ENCODE measurements around the gene PDS5B.
"Not testable (repeated sequence)": the region's sequence is repeated elsewhere in the genome, so short reads cannot be mapped to it uniquely, and the experiment has no call there.

Gene PDS5B

DNA sequence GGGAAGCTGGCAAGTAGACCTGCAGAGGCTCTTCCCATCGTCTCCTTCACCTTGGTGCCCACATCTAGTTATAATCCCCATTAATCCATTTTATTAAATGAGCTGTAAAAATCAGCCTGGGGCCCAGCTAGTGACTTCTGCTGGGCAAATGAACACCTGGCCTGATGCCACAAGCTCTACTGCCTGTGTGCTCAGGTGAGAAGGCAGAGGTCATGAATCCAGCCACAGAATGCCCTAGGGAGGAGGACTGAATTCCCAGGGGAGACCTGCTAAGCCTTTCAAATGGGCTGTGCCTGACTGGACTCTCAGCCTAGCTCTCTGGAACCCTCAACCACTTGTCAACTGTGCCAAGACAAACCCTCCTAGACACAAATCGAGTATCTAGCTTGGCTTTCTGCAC is 74.0 kb downstream of the PDS5B start:
- no peak for DNase-seq

DNA sequence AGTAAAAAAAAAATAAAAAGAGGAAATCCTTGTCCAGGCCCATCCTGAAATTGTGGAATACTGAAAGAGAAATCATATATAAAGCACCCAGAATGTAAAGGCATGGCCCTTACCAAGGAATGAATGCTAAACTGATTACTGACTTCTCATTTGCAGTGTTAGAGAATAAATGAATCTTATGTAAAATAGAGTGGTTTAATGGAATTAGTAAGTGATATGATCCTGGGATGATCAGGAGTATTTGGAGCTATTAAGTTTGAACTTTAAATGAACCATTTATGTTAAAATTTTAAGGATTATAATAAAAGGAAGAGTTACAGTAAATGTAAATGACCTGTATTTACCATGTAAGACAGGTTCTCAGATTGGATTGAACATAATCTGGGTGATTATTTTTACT is 75.4 kb downstream of the PDS5B start:
- DNase-seq, result no peak

DNA sequence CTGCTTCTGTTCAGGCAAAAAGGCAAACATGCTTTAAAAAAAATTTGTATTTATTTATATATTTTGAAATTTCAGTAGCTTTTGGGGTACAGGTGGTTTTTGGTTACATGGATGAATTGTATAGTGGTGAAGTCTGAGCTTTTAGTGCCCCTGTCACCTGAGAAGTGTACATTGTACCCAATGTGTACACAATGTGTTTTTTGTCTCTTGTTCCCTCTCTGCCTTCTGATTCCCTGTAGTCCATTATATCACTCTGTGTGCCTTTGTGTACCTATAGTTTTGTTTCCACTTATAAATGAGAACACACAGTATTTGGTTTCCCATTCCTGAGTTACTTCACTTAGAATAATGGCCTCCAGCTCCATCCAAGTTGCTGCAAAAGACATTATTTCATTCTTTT is 77.4 kb downstream of the PDS5B start:
- DNase-seq, result no peak

DNA sequence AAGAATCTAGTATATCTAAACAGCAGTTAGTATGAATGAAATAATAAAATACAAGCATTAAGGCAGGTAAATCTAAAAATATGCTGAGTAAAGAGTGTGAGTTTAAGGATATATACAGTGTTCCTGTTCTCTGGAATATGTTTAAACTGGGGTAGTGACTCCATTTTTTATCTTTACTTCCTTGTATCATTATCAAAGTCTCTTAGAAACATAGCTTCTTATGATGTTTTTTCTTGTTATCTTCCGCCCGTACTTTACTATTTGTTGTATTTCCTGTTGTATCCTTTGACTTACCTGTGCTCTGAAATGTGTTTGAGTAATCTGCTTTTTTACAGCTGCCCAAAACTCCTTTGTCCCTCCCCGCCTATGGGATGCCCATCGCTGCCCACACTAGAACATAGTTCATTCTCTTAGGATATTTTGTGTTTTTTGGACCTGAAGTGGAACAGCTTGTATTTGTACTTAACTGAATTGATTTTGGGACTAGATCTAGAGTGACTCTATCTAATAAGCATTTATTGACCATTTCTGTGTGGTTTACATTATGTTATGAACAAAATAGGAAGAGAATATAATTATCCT is 80.8 kb downstream of the PDS5B start:
- DNase-seq, result no peak

- DNase-seq, result no peak
These were observed 82.9 kb downstream of the PDS5B start for GRCh38 chr13:32669030-32669646.

GRCh38 chr13:32674503-32674902 is 88.3 kb downstream of the PDS5B start:
- no peak for DNase-seq

DNA sequence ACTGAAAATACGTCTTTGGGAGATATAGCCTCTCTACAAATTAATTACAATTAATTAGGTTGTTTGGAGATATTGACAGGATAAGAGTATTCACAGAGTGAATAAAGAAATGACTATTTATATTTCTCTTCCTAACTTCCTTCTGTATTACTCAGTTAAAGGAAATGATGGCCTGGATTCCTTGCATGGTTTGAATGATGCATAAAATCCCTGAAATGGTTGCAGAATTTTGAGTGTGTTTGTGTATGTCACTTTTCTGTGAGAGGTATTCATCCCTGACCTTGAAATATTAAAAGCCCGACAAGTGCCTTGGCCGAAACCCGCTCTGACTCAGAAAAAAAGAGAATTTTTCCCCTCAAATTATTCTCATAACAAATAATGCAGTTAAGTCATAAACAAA is 90.0 kb downstream of the PDS5B start:
- DNase-seq, result no peak

GRCh38 chr13:32682130-32682529 is 95.9 kb downstream of the PDS5B start:
- DNase-seq, result no peak

DNA sequence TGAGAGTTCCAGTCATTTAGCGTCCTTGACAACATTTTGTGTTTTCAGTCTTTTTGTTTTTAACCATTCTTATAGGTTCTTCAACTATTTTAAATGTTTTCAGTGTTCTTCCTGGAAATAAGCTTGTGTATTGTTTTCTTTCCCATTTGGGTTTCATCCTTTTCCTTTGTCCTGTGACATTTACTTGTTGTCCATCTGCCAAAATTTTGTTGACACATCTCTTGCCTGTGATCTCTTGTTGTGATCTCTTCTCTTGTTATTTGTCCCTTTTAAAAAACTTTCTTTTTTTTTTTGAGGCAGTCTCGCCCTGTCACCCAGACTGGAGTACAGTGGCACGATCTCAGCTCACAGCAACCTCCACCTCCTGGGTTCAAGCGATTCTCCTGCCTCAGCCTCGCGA is 96.5 kb downstream of the PDS5B start:
- DNase-seq, result no peak

DNA sequence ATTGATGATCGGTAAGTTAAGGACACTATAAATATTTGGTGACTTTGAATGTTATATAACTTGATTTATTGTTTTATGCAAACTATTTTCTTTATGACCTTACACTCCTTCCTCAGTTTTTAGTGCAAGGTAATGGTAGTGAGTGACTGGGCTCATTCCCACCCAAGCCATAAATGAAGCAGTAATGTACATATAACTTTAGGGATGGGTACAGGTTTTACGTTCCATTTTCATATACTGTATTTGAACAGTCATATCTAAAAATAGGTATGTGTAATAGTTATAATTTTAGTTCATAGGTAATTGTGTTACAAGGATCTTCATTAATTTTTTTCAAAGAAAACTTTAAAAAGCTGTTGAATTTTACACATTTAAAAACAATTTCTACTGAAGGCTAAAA is 101.0 kb downstream of the PDS5B start:
- DNase-seq, result no peak

GRCh38 chr13:32695602-32696250 is 109.5 kb downstream of the PDS5B start:
- no peak for DNase-seq

DNA sequence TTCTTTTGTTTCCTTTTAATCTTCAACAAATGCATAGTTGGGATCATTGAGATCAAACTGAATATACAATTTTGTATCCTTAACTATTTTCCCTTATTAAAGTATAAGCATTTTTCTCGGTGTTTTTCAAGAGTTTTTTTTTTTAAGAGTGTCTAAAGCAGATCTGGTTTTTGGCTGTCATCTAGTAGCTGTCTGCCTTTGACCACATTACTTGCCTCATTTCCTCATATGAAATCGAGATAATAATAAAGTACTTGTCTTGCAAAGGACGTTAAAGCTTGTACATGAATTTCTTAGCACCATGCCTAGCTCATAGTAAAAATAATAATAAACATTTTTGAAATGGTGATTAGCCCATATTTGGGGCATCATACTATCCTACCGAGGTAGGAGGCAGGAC is 121.2 kb downstream of the PDS5B start:
- no peak for DNase-seq

DNA sequence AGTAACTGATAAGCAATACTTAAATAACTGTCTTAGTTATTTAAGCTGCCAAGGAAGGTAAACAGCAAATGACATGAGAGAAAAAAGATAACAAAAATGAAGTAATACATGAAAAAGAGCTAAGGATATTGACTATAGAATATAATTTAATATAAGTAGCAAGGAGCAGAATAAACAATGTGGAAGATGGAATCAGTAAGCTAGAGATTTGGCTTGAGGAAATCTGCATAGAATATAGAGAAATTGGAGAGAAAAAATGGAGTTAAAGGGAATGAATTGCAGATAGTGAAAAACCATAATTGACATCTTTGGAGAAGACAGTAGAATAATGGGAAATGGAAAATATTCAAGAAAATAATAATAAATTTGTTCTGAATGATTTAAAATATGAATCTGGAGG is 127.1 kb downstream of the PDS5B start:
- no peak for DNase-seq

DNA sequence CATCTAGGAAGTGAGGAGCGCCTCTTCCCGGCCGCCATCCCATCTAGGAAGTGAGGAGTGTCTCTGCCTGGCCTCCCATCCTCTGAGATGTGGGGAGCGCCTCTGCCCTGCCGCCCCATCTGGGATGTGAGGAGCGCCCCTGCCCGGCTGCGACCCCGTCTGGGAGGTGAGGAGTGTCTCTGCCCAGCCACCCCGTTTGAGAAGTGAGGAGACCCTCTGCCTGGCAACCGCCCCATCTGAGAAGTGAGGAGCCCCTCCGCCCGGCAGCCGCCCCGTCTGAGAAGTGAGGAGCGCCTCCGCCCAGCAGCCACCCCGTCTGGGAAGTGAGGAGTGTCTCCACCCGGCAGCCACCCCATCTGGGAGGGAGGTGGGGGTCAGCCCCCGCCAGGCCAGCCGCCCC is 129.9 kb downstream of the PDS5B start:
- not testable (repeated sequence) for DNase-seq

DNA sequence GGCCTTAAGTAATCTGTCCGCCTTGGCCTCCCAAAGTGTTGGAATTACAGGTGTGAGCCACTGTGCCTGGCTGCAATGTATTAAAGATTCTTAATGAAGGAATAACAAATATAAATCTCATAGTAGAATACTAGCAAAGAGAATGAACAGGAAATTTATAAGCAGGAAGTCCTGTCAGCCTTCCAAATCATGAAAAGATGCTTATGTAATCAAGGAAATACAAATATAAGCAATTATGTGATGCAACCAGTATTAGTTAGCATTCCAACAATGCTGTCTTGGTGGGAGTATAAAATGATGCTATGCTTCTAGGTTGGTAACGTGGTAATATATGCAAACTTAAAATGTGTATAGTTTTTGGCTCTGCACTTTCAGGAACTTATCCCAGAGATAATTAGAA is 133.8 kb downstream of the PDS5B start:
- no peak for DNase-seq

DNA sequence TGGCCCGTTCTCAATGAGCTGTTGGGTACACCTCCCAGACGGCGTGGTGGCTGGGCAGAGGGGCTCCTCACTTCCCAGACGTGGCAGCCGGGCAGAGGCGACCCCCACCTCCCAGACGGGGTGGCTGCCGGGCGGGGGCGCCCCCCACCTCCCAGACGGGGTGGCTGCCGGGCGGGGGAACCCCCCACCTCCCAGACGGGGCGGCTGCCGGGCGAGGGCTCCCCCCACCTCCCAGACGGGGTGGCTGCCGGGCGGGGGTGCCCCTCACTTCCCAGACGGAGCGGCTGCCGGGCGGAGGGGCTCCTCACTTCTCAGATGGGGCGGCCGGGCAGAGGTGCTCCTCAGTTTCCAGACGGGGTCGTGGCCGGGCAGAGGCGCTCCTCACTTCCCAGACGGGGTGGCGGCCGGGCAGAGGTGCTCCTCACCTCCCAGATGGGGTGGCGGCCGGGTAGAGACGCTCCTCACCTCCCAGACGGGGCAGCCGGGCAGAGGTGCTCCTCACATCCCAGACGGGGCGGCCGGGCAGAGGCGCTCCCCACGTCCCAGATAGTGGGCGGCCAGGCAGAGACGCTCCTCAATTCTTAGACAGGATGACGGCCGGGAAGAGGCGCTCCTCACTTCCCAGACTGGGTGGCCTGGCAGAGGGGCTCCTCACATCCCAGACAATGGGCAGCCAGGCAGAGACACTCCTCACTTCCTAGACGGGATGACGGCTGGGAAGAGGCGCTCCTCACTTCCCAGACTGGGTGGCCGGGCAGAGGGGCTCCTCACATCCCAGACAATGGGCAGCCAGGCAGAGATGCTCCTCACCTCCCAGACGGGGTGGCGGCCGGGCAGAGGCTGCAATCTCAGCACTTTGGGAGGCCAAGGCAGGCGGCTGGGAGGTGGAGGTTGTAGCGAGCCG is 135.1 kb downstream of the PDS5B start:
- DNase-seq, result not testable (repeated sequence)

DNA sequence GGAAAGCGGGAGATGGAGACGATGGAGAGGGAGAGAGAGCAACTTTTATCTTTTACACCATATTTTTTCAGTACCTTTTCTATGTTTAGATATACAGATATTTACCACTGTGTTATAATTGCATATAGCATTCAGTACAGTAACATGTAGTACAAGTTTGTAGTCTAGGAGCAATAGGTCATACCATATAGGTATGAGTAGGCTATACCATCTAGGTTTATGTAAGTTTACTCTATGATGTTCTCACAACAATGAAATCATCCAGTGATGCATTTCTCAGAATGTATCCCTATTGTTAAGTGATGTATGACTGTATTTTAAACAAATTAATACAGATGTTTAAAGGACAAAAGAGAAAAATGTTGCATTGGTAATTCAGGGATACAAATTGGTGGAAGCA is 136.1 kb downstream of the PDS5B start:
- no peak for DNase-seq

- no peak for DNase-seq
These were observed 137.7 kb downstream of the PDS5B start for GRCh38 chr13:32723987-32724386.

DNA sequence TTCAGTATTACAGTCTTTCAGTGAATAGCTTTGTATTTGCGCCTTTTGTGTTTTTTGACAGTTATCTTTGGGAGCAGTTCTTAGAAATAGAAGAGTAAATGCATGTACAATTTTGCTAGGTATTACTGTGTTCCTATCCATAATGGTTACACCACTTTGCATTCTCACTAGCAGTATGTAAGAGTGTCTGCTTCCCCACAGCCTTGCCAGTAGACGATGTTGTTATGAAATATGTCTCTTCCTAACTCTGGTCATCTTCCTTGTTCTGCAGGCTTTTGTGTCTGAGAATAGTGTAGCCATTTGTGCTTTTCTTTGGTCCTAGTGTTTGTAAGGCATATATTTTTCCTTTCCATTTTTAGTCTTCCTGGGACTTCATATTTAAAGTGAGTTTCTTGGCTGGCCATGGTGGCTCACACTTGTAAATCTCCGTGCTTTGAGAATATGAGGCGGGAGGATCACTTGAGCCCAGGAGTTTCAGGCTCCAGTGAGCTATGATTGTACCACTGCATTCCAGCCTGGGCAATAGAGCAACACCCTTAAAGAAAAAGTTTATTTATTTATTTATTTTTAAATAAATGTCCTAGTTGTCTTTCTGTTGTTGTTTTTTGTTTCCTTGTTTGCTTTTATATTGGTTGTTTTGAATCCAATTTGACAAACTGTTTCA is 140.3 kb downstream of the PDS5B start:
- DNase-seq, result no peak

DNA sequence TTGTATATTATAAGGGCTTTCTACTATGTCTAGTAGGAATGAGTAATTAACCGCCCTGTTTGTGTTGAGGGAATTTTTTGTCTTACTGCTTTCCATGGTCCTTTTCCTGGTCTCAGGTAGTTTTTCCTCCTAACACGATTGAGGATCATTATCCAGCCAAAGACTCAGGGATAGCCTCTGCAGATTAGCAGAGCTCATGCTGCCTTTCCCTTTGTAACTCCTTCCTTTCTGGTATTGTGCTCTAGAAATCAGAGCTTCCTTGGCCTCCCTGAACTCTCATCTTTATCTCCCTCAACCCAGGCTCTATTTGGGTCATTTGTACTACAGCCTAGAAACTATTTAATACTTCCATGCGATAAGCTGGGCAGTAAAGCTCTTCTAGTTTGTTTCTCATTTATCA is 142.1 kb downstream of the PDS5B start:
- DNase-seq, result no peak

DNA sequence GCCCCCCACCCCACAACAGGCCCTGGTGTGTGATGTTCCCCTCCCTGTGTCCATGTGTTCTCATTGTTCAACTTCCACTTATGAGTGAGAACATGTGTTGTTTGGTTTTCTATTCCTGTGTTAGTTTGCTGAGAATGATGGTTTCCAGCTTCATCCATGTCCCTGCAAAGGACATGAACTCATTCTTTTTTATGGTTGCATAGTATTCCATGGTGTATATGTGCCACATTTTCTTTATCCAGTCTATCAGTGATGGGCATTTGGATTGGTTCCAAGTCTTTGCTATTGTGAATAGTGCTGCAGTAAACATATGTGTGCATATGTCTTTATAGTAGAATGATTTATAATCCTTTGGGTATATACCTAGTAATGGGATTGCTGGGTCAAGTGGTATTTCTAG is 142.8 kb downstream of the PDS5B start:
- not testable (repeated sequence) for DNase-seq

DNA sequence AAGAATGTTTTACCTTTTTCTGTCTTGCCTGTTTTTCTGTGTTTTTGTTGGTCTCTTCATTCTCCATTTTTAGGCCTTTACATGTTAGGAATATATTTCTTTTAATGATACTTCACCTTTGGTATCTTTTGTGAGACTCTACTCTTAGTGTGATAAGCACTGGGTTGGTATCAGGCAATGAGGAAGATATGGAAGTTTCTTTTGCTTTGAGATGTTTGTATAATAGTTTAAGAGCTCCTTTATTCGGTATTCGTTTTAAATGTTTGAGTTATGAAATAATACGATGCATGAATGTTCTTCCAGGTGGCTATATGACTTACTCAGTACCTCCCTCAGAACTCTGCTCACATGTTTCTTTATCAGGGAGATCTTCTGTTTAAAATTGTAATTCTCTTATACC is 144.8 kb downstream of the PDS5B start:
- no peak for DNase-seq

- DNase-seq, result no peak
These were observed 145.3 kb downstream of the PDS5B start for GRCh38 chr13:32731576-32731975.

All from right forelimb (tissue), 1 donor.